ENCODE data around the gene SPINK5.

DNA sequence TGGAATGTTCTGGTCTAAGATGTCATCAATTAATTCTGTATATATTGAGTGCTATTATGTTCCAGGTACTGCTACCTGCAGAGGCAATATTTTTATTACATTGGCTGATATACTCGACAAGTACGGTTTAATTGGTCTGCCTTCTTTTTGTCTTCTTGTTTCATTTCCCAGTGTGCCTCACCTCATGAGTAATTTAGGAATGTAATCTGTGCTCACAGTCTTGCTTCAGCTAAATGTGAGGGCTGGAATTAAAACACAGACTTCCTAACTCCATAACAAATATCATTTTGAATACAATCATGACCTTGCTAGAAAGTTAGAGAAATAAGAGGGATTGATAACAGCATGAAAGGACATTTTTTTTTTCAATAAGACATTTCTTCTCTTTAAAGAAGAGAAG is 20.1 kb upstream of the SPINK5 start:
- TF ChIP-seq CTCF (conservative IDR thresholded peaks at IDR 0.05; ENCODE audit: low read depth, low read length) (no peak), EZH2 (IDR thresholded peaks at IDR 0.05; ENCODE audit: low read length, unreplicated experiment) (no peak)
